Transverse colon (tissue), 4 donors: Measurements from ENCODE around the gene RAB27B. TPM values are rescaled to one million over a fixed set of nuclear protein-coding genes. Genes with fewer than 3 reads are reported as not detected.

Source experiments
- DNase-seq: peaks from one replicate; pipeline ENCODE4 v3.0.0-alpha.2; 2019
- H3K27ac ChIP-seq, 4 donors: fragments of 200-600 bp; sonication (generic); 2 replicates each; pipeline ENCODE4 v1.5.1; 2016 to 2018; ENCODE audit warnings: inconsistent platforms in 4 of 4
- H3K27me3 ChIP-seq: fragments of 200-600 bp; sonication (generic); 2 replicates; pipeline ENCODE4 v1.5.1; 2017; ENCODE audit warnings: inconsistent platforms
- H3K36me3 ChIP-seq, 4 donors: fragments of 200-600 bp; sonication (generic); 2 replicates each; pipeline ENCODE4 v1.5.1; 2017 to 2019; ENCODE audit warnings: inconsistent platforms in 4 of 4
- H3K4me1 ChIP-seq, 4 donors: fragments of 200-600 bp; sonication (generic); 2 replicates each; pipeline ENCODE4 v1.5.1; 2017 to 2020; ENCODE audit warnings: inconsistent platforms in 4 of 4
- H3K4me3 ChIP-seq, 4 donors: fragments of 200-600 bp; sonication (generic); 1 replicate in 1 of 4; 2 replicates in 3 of 4; pipeline versions ENCODE4 v1.5.1 to v1.6.1; 2017 to 2019; ENCODE audit warnings: inconsistent platforms in 4 of 4
- H3K9me3 ChIP-seq, 2 donors: fragments of 200-600 bp; sonication (generic); 2 replicates each; pipeline ENCODE4 v1.5.1; 2017 to 2019; ENCODE audit warnings: inconsistent platforms in 2 of 2
- CTCF ChIP-seq, 5 experiments: fragments of 200-600 bp in 3 of 5; fragments of 450-650 bp in 2 of 5; sonication (generic) in 3 of 5; IDR thresholded peaks; 1 replicate in 2 of 5; 2 replicates in 3 of 5; pipeline ENCODE4 v1.5.1; 2016 to 2017; ENCODE audit warnings: antibody characterized with exemption in 5 of 5, inconsistent platforms in 3 of 5, mild to moderate bottlenecking in 2 of 5, moderate library complexity in 1 of 5
- EP300 ChIP-seq: sonication (generic); formaldehyde crosslinking; IDR thresholded peaks from one replicate; pipeline ENCODE4 v1.6.1; 2017; ENCODE audit warnings: antibody characterized with exemption, low read depth
- POLR2A ChIP-seq: fragments of 450-650 bp; IDR thresholded peaks from one replicate; pipeline ENCODE4 v1.6.1; 2016; ENCODE audit warnings: antibody characterized with exemption, mild to moderate bottlenecking, moderate library complexity
- POLR2AphosphoS5 ChIP-seq, 3 donors: sonication (generic); formaldehyde crosslinking; IDR thresholded peaks; one replicate each; pipeline ENCODE4 v1.6.1; 2016; ENCODE audit warnings: antibody characterized with exemption in 3 of 3
- WGBS, 2 donors: methylation state at CpG; one replicate each; pipeline ENCODE4 v1.1.5; 2018; ENCODE audit warnings: low coverage in 1 of 2; 5-methylcytosine and 5-hydroxymethylcytosine counted together
- in situ Hi-C, 4 donors: fragments of 200-750 bp; cut with MboI; loops; one replicate each; pipeline versions ENCODE4 v1.15.0 to v1.15.1; 2017; ENCODE audit warnings: low sequenced_read_pairs in 3 of 4, low pct_ligation_motif_present in 1 of 4, low pct_unique_long_range_greater_than_20kb in 1 of 4
- intact Hi-C: fragments of 100-400 bp; cut with DNase I; formaldehyde crosslinking; loops from one replicate; pipeline ENCODE4 v1.15.1; 2023; ENCODE audit warnings: low total_unique reads
- total RNA-seq, 4 donors: library from RNA; depleted of rRNA; stranded (reverse); fragments of >200 nt; gene quantifications; one replicate each; pipeline ENCODE4 v1.1.0, GENCODE V29; 2016

RAB27B gene
- total RNA-seq, 4 donors from 2014 or later, result 1.2 to 6.0 (median 3.5) TPM

- H3K4me3 ChIP-seq, result no peak overlapping the region
- intact Hi-C loops, result no loop called here
- H3K27me3 ChIP-seq, result no peaks in the 10 kb centered on the region
- 94% methylated on average over 12 of the region's 12 CpGs; no CpG with 5 or more reads in 1 of the 2 donors for WGBS, 2 donors
- in situ Hi-C loops, result no loop called here
- no peak for DNase-seq
- no peaks in the 10 kb centered on the region for H3K9me3 ChIP-seq
- no peaks in the 10 kb centered on the region for H3K36me3 ChIP-seq
- TF ChIP-seq POLR2A (no peak), CTCF (IDR thresholded peaks at IDR 0.05) (no peak), POLR2AphosphoS5 (IDR thresholded peaks at IDR 0.05) (no peak), EP300 (no peak)
- peaks cover 0 to 6% (median 0%) of the 10 kb centered on the region in 4 donors for H3K4me1 ChIP-seq
- H3K27ac ChIP-seq, result no peak overlapping the region
Observed at GRCh38 chr18:54791657-54792056, 36.6 kb upstream of the RAB27B start.

- Histone ChIP-seq H3K27me3 (no peaks in the 10 kb centered on the region), H3K4me1 (peaks cover 0 to 6% (median 0%) of the 10 kb centered on the region in 4 donors), H3K9me3 (no peaks in the 10 kb centered on the region), H3K36me3 (no peaks in the 10 kb centered on the region), H3K4me3 (no peak overlapping the region), H3K27ac (no peak overlapping the region)
- WGBS, 2 donors, result 83 to 98% methylated on average over 4 to 9 of the region's 9 CpGs
- no peak for DNase-seq
- intact Hi-C loops, result no loop called here
- in situ Hi-C loops, result no loop called here
- TF ChIP-seq POLR2AphosphoS5 (IDR thresholded peaks at IDR 0.05) (no peak), EP300 (no peak), CTCF (IDR thresholded peaks at IDR 0.05) (no peak), POLR2A (no peak)
Observed at GRCh38 chr18:54792079-54792478, 36.2 kb upstream of the RAB27B start.

- no peak overlapping the region for H3K27ac ChIP-seq
- WGBS, 2 donors, result 90% methylated on average over 1 of the region's 1 CpG; no CpG with 5 or more reads in 1 of the 2 donors
- H3K36me3 ChIP-seq, result no peaks in the 10 kb centered on the region
- H3K4me1 ChIP-seq, result no peaks in the 10 kb centered on the region
- no peak for DNase-seq
- no peak overlapping the region for H3K4me3 ChIP-seq
- TF ChIP-seq POLR2AphosphoS5 (IDR thresholded peaks at IDR 0.05) (no peak), EP300 (no peak), POLR2A (no peak), CTCF (IDR thresholded peaks at IDR 0.05) (no peak)
- no peaks in the 10 kb centered on the region for H3K9me3 ChIP-seq
- intact Hi-C loops, result no loop called here
- H3K27me3 ChIP-seq, result no peaks in the 10 kb centered on the region
- in situ Hi-C loops, result no loop called here
Observed at GRCh38 chr18:54794823-54795222, 33.5 kb upstream of the RAB27B start.

GRCh38 chr18:54798186-54798585 is 30.1 kb upstream of the RAB27B start:
- Histone ChIP-seq H3K27me3 (no peaks in the 10 kb centered on the region), H3K36me3 (no peaks in the 10 kb centered on the region), H3K4me1 (no peaks in the 10 kb centered on the region), H3K4me3 (no peak overlapping the region), H3K27ac (no peak overlapping the region), H3K9me3 (no peaks in the 10 kb centered on the region)
- in situ Hi-C loops, result no loop called here
- DNase-seq, result no peak
- intact Hi-C loops, result no loop called here
- TF ChIP-seq CTCF (IDR thresholded peaks at IDR 0.05) (no peak), EP300 (no peak), POLR2AphosphoS5 (IDR thresholded peaks at IDR 0.05) (no peak), POLR2A (no peak)
- WGBS, 2 donors, result 88% methylated on average over 3 of the region's 3 CpGs; no CpG with 5 or more reads in 1 of the 2 donors
